Activated naive CD8-positive, alpha-beta T cell treated with anti-CD3 and anti-CD28 coated beads for 36 hours (primary cell): ENCODE data around the gene TMEM222. TPM values are rescaled to one million over a fixed set of nuclear protein-coding genes. Genes with fewer than 3 reads are reported as not detected.
A peak's percentile ranks its signal among the peaks of the same experiment; 100 is the strongest.
"Not testable (repeated sequence)": the region's sequence is repeated elsewhere in the genome, so short reads cannot be mapped to it uniquely, and the experiment has no call there.

Experiments
- DNase-seq: peaks from one replicate; pipeline ENCODE4 v3.0.0; 2021
- H3K27ac Mint-ChIP-seq: one replicate; pipeline ENCODE4 v1.8.0; 2022; ENCODE audit warnings: mild to moderate bottlenecking, moderate library complexity, mixed read lengths
- H3K27me3 Mint-ChIP-seq: one replicate; pipeline ENCODE4 v1.8.0; 2022; ENCODE audit warnings: mild to moderate bottlenecking, mixed read lengths
- H3K36me3 Mint-ChIP-seq: one replicate; pipeline ENCODE4 v1.8.0; 2021; ENCODE audit warnings: mild to moderate bottlenecking, mixed read lengths
- H3K4me1 Mint-ChIP-seq: one replicate; pipeline ENCODE4 v1.8.0; 2021; ENCODE audit warnings: mixed read lengths
- H3K4me3 Mint-ChIP-seq: one replicate; pipeline ENCODE4 v1.8.0; 2022; ENCODE audit warnings: mild to moderate bottlenecking, moderate library complexity, mixed read lengths
- H3K9me3 Mint-ChIP-seq: one replicate; pipeline ENCODE4 v1.8.0; 2022; ENCODE audit warnings: mixed read lengths
- total RNA-seq, 2 experiments: library from RNA; stranded (reverse); gene quantifications; one replicate each; pipeline ENCODE4 v1.2.3, GENCODE V29; 2021

TMEM222 gene
- total RNA-seq = 10 to 100 TPM; 38.3 to 41.0 TPM

GRCh38 chr1:27321813-27322568 is at the start of gene TMEM222:
TSS of gene TMEM222 (plus strand) at chr1:27322163. CDS start at chr1:27322198, 35 bp downstream.
- H3K4me3 Mint-ChIP-seq = peak within 1 kb of the TSS; percentile 96
- H3K36me3 Mint-ChIP-seq = peaks cover 20% of the 10 kb centered on the region
- H3K27ac Mint-ChIP-seq = peak within 1 kb of the TSS; percentile 95
- peak; percentile 99 for DNase-seq
- no peaks in the 10 kb centered on the region for H3K27me3 Mint-ChIP-seq
- no peaks in the 10 kb centered on the region for H3K9me3 Mint-ChIP-seq
- peaks cover 31% of the 10 kb centered on the region for H3K4me1 Mint-ChIP-seq

- Mint-ChIP-seq H3K4me1 (peaks cover 11% of the 10 kb centered on the region), H3K27me3 (no peaks in the 10 kb centered on the region), H3K9me3 (peaks cover 6% of the 10 kb centered on the region), H3K4me3 (no peak overlapping the region), H3K27ac (no peak overlapping the region), H3K36me3 (peaks cover 21% of the 10 kb centered on the region)
- DNase-seq = no peak
Measured at GRCh38 chr1:27274204-27274603, 47.8 kb upstream of the TMEM222 start.

- Mint-ChIP-seq H3K4me3 (no peak overlapping the region), H3K9me3 (peaks cover 6% of the 10 kb centered on the region), H3K27me3 (no peaks in the 10 kb centered on the region), H3K36me3 (peaks cover 19% of the 10 kb centered on the region), H3K27ac (no peak overlapping the region), H3K4me1 (peaks cover 11% of the 10 kb centered on the region)
- no peak for DNase-seq
Measured at GRCh38 chr1:27275696-27276095, 46.3 kb upstream of the TMEM222 start.

GRCh38 chr1:27284425-27285273 is 37.3 kb upstream of the TMEM222 start:
- H3K27me3 Mint-ChIP-seq = no peaks in the 10 kb centered on the region
- no peaks in the 10 kb centered on the region for H3K9me3 Mint-ChIP-seq
- peak; percentile 79 for DNase-seq
- H3K27ac Mint-ChIP-seq = no peak overlapping the region
- no peaks in the 10 kb centered on the region for H3K36me3 Mint-ChIP-seq
- H3K4me3 Mint-ChIP-seq = no peak overlapping the region
- peaks cover 11% of the 10 kb centered on the region for H3K4me1 Mint-ChIP-seq

- Mint-ChIP-seq H3K4me1 (peaks cover 11% of the 10 kb centered on the region), H3K27me3 (no peaks in the 10 kb centered on the region), H3K27ac (no peak overlapping the region), H3K36me3 (no peaks in the 10 kb centered on the region), H3K4me3 (no peak overlapping the region), H3K9me3 (no peaks in the 10 kb centered on the region)
- DNase-seq = no peak
Measured at GRCh38 chr1:27285274-27285660, 36.7 kb upstream of the TMEM222 start.

GRCh38 chr1:27285821-27286220 is 36.1 kb upstream of the TMEM222 start:
- H3K4me3 Mint-ChIP-seq, H3K27ac Mint-ChIP-seq, H3K27me3 Mint-ChIP-seq, DNase-seq, H3K36me3 Mint-ChIP-seq, H3K9me3 Mint-ChIP-seq: not testable (repeated sequence)
- peaks cover 11% of the 10 kb centered on the region for H3K4me1 Mint-ChIP-seq

GRCh38 chr1:27289125-27289524 is 32.8 kb upstream of the TMEM222 start:
- H3K27ac Mint-ChIP-seq, H3K4me1 Mint-ChIP-seq, H3K36me3 Mint-ChIP-seq, H3K4me3 Mint-ChIP-seq, H3K27me3 Mint-ChIP-seq, H3K9me3 Mint-ChIP-seq, DNase-seq: not testable (repeated sequence)

GRCh38 chr1:27290581-27290980 is 31.4 kb upstream of the TMEM222 start:
- no peaks in the 10 kb centered on the region for H3K27me3 Mint-ChIP-seq
- H3K4me3 Mint-ChIP-seq = no peak overlapping the region
- no peaks in the 10 kb centered on the region for H3K4me1 Mint-ChIP-seq
- no peaks in the 10 kb centered on the region for H3K9me3 Mint-ChIP-seq
- H3K27ac Mint-ChIP-seq = no peak overlapping the region
- no peak for DNase-seq
- H3K36me3 Mint-ChIP-seq = no peaks in the 10 kb centered on the region

- H3K27ac Mint-ChIP-seq = no peak overlapping the region
- H3K9me3 Mint-ChIP-seq = no peaks in the 10 kb centered on the region
- no peak overlapping the region for H3K4me3 Mint-ChIP-seq
- DNase-seq = no peak
- no peaks in the 10 kb centered on the region for H3K27me3 Mint-ChIP-seq
- H3K4me1 Mint-ChIP-seq = no peaks in the 10 kb centered on the region
- H3K36me3 Mint-ChIP-seq = no peaks in the 10 kb centered on the region
Measured at GRCh38 chr1:27292106-27292505, 29.9 kb upstream of the TMEM222 start.

GRCh38 chr1:27293915-27294314 is 28.0 kb upstream of the TMEM222 start:
- Mint-ChIP-seq H3K4me1 (no peaks in the 10 kb centered on the region), H3K27ac (no peak overlapping the region), H3K4me3 (no peak overlapping the region), H3K36me3 (no peaks in the 10 kb centered on the region), H3K9me3 (no peaks in the 10 kb centered on the region), H3K27me3 (no peaks in the 10 kb centered on the region)
- no peak for DNase-seq

- Mint-ChIP-seq H3K27me3 (no peaks in the 10 kb centered on the region), H3K4me3 (no peak overlapping the region), H3K4me1 (no peaks in the 10 kb centered on the region), H3K9me3 (no peaks in the 10 kb centered on the region), H3K36me3 (peaks cover 1% of the 10 kb centered on the region), H3K27ac (no peak overlapping the region)
- peak; percentile 48 for DNase-seq
Measured at GRCh38 chr1:27296773-27297291, 25.1 kb upstream of the TMEM222 start.

- H3K9me3 Mint-ChIP-seq = no peaks in the 10 kb centered on the region
- no peaks in the 10 kb centered on the region for H3K27me3 Mint-ChIP-seq
- peaks cover 1% of the 10 kb centered on the region for H3K36me3 Mint-ChIP-seq
- no peaks in the 10 kb centered on the region for H3K4me1 Mint-ChIP-seq
- no peak overlapping the region for H3K4me3 Mint-ChIP-seq
- no peak for DNase-seq
- no peak overlapping the region for H3K27ac Mint-ChIP-seq
Measured at GRCh38 chr1:27297903-27298302, 24.1 kb upstream of the TMEM222 start.

GRCh38 chr1:27298632-27299384 is 23.2 kb upstream of the TMEM222 start:
- peaks cover 1% of the 10 kb centered on the region for H3K36me3 Mint-ChIP-seq
- no peak overlapping the region for H3K4me3 Mint-ChIP-seq
- H3K4me1 Mint-ChIP-seq = no peaks in the 10 kb centered on the region
- H3K27me3 Mint-ChIP-seq = no peaks in the 10 kb centered on the region
- H3K9me3 Mint-ChIP-seq = no peaks in the 10 kb centered on the region
- H3K27ac Mint-ChIP-seq = no peak overlapping the region
- DNase-seq = no peak

- peaks cover 1% of the 10 kb centered on the region for H3K36me3 Mint-ChIP-seq
- H3K27me3 Mint-ChIP-seq = no peaks in the 10 kb centered on the region
- no peak overlapping the region for H3K27ac Mint-ChIP-seq
- H3K4me3 Mint-ChIP-seq = no peak overlapping the region
- H3K9me3 Mint-ChIP-seq = no peaks in the 10 kb centered on the region
- DNase-seq = no peak
- H3K4me1 Mint-ChIP-seq = no peaks in the 10 kb centered on the region
Measured at GRCh38 chr1:27299385-27300271, 22.3 kb upstream of the TMEM222 start.
